GM10266 (cell line): ENCODE data around the gene MAP3K20.
"Not testable (repeated sequence)": the region's sequence is repeated elsewhere in the genome, so short reads cannot be mapped to it uniquely, and the experiment has no call there.

ENCODE experiments used
- DNase-seq: peaks from one replicate; pipeline ENCODE4 v3.0.0; 2012; ENCODE audit errors: extremely low spot score
- CTCF ChIP-seq: IDR thresholded peaks from 2 replicates; pipeline ENCODE4 v1.5.1; 2012; ENCODE audit warnings: mild to moderate bottlenecking, low read depth; ENCODE audit not compliant: control insufficient read depth, insufficient read depth; ENCODE audit errors: missing control alignments

MAP3K20 gene

DNA sequence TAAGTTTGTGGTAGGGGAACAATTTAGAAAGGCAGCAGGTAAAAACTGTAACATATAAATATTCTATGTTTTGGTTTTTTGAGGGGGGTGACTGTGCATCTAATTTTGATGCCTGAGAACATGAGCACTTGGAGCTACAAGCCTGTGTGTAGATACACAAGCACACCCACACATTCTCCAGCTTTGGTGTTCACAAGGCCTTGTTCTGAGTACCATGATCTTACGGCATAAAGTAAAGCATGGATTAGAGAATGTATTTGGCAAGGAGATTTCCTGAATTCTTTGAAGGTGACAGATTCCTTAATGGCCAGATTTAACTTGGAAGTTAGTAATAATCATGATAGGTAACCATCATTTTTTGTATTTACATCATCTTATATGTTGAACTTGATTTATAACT is 42.7 kb downstream of the MAP3K20 start:
- DNase-seq, result no peak
- no peak for TF ChIP-seq CTCF

DNA sequence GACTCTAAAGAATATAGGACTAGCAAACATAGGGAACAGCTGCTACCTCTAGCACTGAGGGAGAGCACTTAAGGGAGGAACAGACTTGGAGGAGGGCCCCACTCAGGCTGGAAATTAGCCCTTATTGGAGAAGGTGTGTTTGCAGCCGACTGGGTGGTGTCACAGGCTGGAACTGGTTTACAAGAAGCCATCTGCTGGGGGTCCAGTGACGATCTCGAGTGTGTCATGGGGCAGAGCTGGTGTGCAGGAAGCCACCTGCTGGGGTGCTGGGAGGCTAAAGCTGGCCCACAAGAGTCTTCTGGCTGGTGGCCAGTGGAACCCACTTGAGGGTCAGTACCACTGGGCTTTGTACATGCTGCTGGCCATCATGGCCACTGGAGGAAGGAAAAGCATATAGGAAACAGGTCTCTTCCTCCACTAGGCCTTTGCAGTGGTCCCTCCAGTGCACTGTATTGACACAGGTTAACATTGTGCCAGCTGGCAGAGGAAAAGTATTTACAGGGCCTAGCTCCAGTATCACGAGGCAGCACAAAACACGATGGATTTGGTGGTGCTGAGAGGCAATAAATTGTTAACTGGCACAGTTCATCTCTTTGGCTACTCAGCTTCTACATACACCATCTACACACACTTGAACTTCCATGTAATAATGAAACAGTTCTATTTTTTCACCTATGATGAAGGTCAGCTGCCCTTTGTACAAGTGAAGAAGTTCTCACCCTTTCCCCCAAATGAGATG is 43.6 kb downstream of the MAP3K20 start:
- no peak for DNase-seq
- no peak for TF ChIP-seq CTCF

DNA sequence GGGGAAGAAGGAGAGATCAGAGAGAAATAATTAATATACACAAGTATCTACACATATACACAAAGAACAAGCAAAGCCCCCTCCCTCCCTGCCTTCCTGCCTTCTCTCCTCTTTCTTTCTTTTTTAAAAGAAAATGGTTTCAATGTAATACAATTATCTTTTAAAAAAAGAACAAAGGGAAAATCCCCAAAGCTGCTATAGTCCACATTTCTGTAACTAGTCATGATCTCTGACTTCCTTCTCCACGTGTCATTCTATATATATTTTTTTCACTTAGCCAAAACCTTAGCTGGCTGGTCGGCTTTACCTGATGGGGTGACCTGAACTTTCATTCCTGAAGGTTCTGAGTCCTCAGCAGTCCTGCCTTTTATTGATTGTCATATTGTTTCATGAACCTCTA is 44.3 kb downstream of the MAP3K20 start:
- DNase-seq, result peak; percentile 27
- no peak for TF ChIP-seq CTCF

DNA sequence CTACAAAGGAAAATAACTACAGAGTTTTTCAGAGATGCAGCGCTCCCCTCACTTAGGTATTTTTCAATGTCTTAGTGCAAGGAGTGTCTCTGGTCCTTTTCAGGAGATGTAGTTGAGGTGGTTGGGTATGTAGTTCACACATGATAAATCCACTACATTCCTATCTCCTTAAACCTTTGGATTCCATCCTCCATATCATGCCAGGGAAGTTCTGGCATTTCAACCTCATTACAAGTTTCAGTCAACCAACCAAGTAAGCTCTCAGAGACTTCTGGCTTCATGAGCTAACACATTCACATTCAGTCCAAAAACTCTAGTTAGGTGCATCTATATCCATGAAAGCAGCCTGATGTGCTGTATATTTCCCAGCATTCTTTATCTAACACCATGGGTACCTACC is 47.3 kb downstream of the MAP3K20 start:
- DNase-seq, result no peak
- no peak for TF ChIP-seq CTCF

DNA sequence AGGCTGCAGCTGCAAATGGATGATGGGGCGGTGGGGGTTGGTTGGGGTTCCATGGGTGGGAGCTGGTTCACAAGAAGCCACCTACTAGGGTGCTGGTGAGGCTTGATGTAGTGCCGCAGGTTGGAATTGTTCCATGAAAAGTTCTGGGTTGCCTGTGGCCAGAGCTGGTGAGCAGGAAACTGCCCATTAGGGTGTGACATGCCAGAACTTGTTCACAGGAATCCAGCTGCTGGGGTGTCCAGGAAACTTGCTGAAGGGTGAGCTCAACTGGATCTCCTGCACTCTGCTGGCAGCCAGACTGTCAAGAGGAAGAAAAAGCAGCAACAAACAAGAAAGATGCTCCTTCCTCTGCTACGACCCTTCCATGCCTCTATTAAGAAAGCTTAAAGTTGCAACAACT is 48.8 kb downstream of the MAP3K20 start:
- no peak for DNase-seq
- no peak for TF ChIP-seq CTCF

DNA sequence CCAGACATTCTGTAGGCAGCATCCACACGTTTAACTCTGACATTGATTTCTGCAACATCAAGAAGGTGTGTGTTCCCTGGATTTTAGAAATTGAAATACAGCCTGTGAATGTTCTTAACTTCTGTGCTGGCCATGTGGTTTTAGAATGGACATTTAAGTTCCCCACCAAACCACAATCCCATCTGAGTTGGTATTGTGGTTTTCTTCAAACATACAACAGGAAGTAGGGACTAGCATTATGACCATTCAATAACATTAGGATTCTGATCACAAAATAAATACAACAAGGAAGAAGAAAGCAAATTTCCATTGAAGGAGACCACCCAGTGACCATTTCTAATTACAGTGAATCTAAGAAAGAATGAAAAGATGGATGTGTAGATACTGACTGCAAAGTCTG is 51.2 kb downstream of the MAP3K20 start:
- no peak for DNase-seq
- TF ChIP-seq CTCF, result no peak

DNA sequence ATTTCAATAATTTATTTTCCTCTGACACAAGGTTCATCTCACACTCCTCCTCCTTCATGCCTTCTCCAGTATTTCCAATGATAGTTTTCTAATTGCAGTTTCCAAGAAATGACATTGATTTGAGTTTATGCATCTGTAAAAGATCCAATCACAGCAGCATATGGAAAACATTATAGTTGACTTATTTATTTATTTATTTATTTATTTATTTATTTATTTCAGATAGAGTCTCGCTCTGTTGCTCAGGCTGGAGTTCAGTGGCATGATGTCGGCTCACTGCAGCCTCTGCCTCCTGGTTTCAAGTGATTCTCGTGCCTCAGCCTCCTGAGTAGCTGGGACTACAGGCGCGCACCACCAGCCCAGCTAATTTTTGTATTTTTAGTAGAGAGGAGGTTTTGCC is 52.5 kb downstream of the MAP3K20 start:
- DNase-seq, result not testable (repeated sequence)
